ENCODE measurements around the gene CHID1. TPM values are rescaled to one million over a fixed set of nuclear protein-coding genes. Genes with fewer than 3 reads are reported as not detected.
A peak's percentile ranks its signal among the peaks of the same experiment; 100 is the strongest.

CHID1 gene
- total and polyA plus RNA-seq, 9 of the 15 experiments (the other 6 are each of a cell fraction or from before 2014, with no cell fraction given) = 15.1 to 108 (median 39.8) TPM

DNA sequence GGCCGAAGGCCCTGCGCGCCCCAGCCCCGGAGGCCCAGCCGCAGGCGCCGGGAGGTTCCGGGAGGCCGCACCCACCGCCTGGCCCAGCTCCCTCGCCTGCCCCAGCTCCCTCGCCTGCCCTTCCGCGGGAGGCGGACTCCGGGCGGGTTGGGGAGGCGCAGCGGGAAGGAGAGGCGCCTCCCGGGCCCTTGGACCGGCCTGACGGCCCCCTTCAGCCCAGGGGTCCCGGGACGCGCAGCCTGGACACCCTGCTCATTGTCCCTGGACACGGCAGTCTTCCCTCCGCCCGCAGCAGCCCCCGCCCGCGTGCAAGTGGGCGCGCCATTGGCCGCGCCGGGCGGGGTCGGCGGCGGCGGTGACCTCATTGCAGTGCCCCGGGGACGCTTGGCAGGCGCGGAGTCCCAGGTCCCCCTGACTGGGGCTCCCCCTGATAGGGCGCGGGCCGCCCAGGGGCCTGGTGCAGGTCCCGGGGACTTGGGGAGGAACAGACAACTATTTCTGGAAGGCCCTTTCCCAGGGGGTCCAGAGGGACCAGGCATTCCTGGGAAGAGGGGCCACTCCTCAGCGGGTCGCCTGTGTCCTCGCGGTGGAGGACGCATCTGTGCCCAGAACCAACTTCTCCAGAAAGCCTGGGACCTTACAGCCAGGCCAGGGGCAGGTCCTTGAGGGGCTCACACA is 77.4 kb downstream of the CHID1 start (continued):
- TF ChIP-seq, protein P1, sequence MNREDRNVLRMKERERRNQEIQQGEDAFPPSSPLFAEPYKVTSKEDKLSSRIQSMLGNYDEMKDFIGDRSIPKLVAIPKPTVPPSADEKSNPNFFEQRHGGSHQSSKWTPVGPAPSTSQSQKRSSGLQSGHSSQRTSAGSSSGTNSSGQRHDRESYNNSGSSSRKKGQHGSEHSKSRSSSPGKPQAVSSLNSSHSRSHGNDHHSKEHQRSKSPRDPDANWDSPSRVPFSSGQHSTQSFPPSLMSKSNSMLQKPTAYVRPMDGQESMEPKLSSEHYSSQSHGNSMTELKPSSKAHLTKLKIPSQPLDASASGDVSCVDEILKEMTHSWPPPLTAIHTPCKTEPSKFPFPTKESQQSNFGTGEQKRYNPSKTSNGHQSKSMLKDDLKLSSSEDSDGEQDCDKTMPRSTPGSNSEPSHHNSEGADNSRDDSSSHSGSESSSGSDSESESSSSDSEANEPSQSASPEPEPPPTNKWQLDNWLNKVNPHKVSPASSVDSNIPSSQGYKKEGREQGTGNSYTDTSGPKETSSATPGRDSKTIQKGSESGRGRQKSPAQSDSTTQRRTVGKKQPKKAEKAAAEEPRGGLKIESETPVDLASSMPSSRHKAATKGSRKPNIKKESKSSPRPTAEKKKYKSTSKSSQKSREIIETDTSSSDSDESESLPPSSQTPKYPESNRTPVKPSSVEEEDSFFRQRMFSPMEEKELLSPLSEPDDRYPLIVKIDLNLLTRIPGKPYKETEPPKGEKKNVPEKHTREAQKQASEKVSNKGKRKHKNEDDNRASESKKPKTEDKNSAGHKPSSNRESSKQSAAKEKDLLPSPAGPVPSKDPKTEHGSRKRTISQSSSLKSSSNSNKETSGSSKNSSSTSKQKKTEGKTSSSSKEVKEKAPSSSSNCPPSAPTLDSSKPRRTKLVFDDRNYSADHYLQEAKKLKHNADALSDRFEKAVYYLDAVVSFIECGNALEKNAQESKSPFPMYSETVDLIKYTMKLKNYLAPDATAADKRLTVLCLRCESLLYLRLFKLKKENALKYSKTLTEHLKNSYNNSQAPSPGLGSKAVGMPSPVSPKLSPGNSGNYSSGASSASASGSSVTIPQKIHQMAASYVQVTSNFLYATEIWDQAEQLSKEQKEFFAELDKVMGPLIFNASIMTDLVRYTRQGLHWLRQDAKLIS (CRISPR knock-in tag; IDR thresholded peaks at IDR 0.05) = peak; percentile 17; the same call in 1 of the 2 replicates
- TF ChIP-seq PHTF2 (CRISPR knock-in tag; IDR thresholded peaks at IDR 0.05) (no peak), NELFE (IDR thresholded peaks at IDR 0.05; ENCODE audit: insufficient read depth, insufficient read length) (no peak), KHSRP (IDR thresholded peaks at IDR 0.05) (no peak), TAF1 (IDR thresholded peaks at IDR 0.05; ENCODE audit: control insufficient read depth, extremely low read depth, insufficient read depth, low read length, severe bottlenecking) (peak; percentile 49), HNRNPK (IDR thresholded peaks at IDR 0.05; ENCODE audit: low read depth, low read length, poor library complexity, severe bottlenecking) (peak; percentile 65), GATAD2A (IDR thresholded peaks at IDR 0.05) (peak; percentile 43; the same call in 1 of the 2 replicates), RUNX1 (IDR thresholded peaks at IDR 0.05; ENCODE audit: low read depth) (no peak), ATF1 (CRISPR knock-in tag; IDR thresholded peaks at IDR 0.05) (no peak), ATF1 (tag; IDR thresholded peaks at IDR 0.05) (0 out of 2 replicates have a peak, but pooled peaks have one; percentile 24), ESRRB (CRISPR knock-in tag; IDR thresholded peaks at IDR 0.05; ENCODE audit: borderline replicate concordance) (no peak), CTBP1 (IDR thresholded peaks at IDR 0.05; ENCODE audit: borderline replicate concordance) (peak; percentile 37), ZKSCAN3 (CRISPR knock-in tag; IDR thresholded peaks at IDR 0.05) (no peak), POLR2AphosphoS5 (IDR thresholded peaks at IDR 0.05; ENCODE audit: control insufficient read depth, insufficient read depth, low read depth, low read length) (peak; percentile 37; the same call in 1 of the 2 replicates), PML (IDR thresholded peaks at IDR 0.05; ENCODE audit: low read length) (no peak), ZNF354B (CRISPR knock-in tag; IDR thresholded peaks at IDR 0.05) (no peak), HNRNPL (IDR thresholded peaks at IDR 0.05; ENCODE audit: low read depth, low read length) (0 out of 2 replicates have a peak, but pooled peaks have one; percentile 26), ZNF583 (CRISPR knock-in tag; IDR thresholded peaks at IDR 0.05) (no peak), LARP7 (IDR thresholded peaks at IDR 0.05) (no peak)
- TF ChIP-seq, protein P2, sequence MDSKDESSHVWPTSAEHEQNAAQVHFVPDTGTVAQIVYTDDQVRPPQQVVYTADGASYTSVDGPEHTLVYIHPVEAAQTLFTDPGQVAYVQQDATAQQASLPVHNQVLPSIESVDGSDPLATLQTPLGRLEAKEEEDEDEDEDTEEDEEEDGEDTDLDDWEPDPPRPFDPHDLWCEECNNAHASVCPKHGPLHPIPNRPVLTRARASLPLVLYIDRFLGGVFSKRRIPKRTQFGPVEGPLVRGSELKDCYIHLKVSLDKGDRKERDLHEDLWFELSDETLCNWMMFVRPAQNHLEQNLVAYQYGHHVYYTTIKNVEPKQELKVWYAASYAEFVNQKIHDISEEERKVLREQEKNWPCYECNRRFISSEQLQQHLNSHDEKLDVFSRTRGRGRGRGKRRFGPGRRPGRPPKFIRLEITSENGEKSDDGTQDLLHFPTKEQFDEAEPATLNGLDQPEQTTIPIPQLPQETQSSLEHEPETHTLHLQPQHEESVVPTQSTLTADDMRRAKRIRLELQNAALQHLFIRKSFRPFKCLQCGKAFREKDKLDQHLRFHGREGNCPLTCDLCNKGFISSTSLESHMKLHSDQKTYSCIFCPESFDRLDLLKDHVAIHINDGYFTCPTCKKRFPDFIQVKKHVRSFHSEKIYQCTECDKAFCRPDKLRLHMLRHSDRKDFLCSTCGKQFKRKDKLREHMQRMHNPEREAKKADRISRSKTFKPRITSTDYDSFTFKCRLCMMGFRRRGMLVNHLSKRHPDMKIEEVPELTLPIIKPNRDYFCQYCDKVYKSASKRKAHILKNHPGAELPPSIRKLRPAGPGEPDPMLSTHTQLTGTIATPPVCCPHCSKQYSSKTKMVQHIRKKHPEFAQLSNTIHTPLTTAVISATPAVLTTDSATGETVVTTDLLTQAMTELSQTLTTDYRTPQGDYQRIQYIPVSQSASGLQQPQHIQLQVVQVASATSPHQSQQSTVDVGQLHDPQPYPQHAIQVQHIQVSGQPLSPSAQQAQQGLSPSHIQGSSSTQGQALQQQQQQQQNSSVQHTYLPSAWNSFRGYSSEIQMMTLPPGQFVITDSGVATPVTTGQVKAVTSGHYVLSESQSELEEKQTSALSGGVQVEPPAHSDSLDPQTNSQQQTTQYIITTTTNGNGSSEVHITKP (IDR thresholded peaks at IDR 0.05; ENCODE audit: partially characterized antibody) = peak; percentile 13
- TF ChIP-seq, protein P3, sequence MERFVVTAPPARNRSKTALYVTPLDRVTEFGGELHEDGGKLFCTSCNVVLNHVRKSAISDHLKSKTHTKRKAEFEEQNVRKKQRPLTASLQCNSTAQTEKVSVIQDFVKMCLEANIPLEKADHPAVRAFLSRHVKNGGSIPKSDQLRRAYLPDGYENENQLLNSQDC (CRISPR knock-in tag; IDR thresholded peaks at IDR 0.05) = no peak
- TF ChIP-seq, protein P4, sequence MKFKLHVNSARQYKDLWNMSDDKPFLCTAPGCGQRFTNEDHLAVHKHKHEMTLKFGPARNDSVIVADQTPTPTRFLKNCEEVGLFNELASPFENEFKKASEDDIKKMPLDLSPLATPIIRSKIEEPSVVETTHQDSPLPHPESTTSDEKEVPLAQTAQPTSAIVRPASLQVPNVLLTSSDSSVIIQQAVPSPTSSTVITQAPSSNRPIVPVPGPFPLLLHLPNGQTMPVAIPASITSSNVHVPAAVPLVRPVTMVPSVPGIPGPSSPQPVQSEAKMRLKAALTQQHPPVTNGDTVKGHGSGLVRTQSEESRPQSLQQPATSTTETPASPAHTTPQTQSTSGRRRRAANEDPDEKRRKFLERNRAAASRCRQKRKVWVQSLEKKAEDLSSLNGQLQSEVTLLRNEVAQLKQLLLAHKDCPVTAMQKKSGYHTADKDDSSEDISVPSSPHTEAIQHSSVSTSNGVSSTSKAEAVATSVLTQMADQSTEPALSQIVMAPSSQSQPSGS (CRISPR knock-in tag; IDR thresholded peaks at IDR 0.05) = peak; percentile 76
